HS-5 (cell line): Measurements from ENCODE around the gene ACOX2.

Experiments
- DNase-seq: peaks from one replicate; pipeline ENCODE4 v3.0.0-alpha.2; 2012; ENCODE audit warnings: low read depth

Gene ACOX2

GRCh38 chr3:58536501-58537411, at the start of gene ACOX2:
TSS of gene ACOX2 (minus strand) at chr3:58537190. CDS start at chr3:58535106, 2,084 bp downstream.
- DNase-seq = no peak

DNA sequence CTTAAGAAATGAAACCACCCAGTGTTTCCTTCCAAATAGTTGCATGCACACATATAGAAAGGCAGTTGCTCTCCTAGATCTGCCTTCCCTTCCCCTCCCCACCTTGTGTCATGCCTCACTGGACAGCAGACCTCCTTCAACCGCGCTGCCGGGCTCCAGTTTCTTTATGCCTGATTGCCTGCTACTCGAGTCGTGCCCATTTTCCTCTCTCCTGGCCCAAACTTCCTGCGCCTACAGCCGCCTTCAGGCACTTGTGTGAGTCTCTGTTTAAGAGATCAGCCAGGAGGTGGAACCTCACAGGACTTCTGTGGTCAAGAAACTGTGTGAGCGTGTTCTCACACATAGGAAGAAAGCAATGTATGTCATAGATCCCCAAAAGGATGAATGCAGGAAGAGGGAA, 49.0 kb upstream of the ACOX2 start:
- DNase-seq = no peak

- DNase-seq = no peak
These were observed 48.2 kb upstream of the ACOX2 start for GRCh38 chr3:58585005-58585786.

DNA sequence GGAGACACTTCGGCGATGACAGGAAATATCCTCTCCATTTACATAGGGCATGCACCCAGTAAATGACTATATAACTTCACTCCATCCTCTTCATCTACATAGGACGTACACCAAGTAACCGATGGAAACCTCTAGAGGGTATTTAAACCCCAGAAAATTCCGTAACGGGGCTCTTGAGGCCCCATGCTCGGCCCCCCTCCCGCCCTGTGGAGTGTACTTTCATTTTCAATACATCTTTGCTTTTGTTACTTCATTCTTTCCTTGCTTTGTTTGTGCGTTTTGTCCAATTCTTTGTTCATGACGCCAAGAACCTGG, 47.7 kb upstream of the ACOX2 start:
- no peak for DNase-seq

DNA sequence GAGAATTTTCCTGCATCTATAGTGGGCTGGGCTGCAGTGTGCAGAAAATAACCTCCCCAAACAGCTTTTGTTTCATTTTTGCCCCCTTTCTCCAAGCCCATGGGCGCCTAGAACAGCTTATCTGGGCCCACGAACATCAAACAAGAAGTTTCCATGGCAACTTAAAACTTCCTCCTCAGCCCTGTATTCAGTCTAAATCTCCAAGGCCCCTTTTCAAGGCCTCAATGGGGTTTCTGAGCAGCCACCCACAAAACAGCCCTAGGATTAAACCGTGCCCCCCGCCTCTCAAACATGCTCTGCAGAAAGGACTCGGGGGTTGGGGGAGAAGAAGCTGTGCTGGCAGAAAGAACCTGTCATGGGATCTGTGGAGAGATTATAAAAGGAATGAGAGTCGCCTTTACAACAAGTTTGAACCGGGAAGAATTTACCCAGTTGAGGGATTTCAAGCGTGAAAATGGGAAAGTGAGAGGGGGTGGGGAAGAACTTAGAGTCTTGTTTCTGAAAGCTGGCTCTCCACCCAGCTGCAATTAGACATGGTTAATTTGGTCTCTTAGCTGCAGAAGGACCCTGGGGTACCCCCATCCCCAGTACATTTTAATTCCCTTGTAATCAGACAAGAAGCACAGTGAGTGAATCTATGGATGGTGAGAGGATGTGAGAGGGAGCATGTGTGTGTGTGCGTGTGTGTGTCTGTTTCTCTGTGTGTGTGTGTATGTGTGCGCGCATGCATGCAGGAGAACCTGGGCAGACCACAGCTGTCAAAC, 44.5 kb upstream of the ACOX2 start:
- no peak for DNase-seq

DNA sequence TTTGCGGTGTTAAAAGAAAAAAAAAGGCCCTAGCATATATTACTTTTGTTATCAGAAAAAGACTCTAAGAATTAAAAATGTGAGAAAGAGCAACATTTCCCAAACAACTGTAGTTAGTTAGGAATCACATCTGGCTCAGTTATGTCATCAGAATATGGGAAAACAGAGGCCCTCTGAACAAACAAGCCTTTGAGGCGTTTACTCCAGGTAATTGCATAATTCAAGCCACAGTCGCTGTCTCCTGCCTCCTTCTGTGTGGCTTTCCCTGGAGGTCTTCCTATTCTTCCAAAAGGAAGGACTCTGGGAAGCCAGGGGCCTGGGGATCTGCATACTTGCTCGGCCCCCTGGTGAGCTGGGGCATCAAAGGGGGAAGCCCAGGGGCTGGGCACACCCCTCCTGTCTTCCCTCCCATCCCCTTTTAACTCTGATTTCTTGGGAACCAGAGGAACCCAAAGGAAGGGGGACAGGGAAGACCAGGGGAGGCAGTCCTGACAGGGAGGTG, 43.9 kb upstream of the ACOX2 start:
- DNase-seq = no peak

DNA sequence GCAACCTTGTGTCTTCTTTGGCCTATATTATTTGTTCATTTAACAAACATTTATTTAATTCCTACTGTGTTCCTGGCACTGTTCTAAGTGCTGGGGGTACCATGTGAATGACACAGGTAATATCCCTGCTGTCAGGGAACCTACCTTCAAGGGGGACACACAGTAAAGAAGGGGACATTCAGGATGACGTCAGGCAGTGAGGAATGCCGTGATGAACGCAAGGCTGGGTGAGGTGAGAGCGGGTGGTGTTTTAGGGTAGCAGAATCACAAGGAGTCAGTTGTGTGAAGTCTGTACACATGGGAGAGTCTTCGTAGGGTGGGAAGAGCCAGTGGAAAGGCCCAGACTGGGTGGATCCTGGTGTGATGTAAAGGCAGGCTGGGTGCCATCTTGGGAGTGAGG, 41.9 kb upstream of the ACOX2 start:
- DNase-seq = no peak

DNA sequence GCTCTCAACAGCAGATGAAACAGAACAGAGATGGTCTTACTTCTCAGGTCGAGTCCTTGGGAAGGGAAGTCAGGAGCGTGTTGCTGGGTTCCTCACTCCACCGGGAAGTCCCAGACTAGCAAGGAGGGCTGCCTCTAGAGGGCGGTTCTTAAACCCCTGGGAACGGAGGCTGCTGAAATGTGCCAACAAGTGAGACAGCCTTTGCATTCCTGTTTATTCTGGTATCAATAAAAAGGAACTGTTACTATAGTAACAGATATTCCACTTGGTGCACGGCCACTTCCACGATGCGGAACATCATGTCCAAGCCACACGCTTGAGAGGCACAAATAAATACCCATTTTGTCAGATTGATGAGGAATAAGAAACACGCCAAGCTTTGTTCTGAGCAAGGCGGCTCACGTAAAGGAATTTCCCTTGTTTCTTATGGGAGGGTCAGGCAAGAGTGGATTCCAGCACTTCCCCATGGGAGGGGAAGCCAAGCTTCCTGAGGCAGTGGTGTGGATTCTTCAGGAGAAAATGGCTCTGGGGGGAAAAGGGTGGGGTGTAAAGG, 40.4 kb upstream of the ACOX2 start, which contains the start of gene FAM107A:
TSS of gene FAM107A (minus strand) at position 123 of the 553 bp plus-strand sequence. CDS start 7,531 bp downstream, outside the sequence.
- DNase-seq = no peak

GRCh38 chr3:58576716-58577115, 39.7 kb upstream of the ACOX2 start:
- no peak for DNase-seq

GRCh38 chr3:58575971-58576652, 39.1 kb upstream of the ACOX2 start:
- DNase-seq = no peak

- no peak for DNase-seq
These were observed 37.7 kb upstream of the ACOX2 start for GRCh38 chr3:58574682-58575081.

DNA sequence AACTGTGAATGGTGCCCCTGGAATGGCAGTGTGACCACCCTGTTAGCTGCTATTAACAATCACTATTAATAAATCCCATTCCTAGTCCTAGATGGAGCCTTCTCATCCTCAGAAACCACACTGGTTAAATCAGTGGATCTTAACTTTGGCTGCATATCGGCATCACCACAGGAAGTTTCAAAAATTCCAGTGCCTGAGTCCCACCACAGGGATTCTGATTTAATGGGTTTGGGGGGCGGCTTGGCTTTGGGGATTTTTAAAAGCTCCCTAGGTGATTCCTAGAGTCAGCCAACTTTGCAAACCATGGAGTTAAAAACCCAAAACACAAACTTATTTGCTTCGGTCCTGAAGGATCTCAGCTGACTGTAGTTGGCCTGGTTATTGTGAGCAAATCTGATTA, 37.1 kb upstream of the ACOX2 start:
- DNase-seq = no peak

GRCh38 chr3:58573640-58574039, 36.6 kb upstream of the ACOX2 start:
- DNase-seq = no peak

DNA sequence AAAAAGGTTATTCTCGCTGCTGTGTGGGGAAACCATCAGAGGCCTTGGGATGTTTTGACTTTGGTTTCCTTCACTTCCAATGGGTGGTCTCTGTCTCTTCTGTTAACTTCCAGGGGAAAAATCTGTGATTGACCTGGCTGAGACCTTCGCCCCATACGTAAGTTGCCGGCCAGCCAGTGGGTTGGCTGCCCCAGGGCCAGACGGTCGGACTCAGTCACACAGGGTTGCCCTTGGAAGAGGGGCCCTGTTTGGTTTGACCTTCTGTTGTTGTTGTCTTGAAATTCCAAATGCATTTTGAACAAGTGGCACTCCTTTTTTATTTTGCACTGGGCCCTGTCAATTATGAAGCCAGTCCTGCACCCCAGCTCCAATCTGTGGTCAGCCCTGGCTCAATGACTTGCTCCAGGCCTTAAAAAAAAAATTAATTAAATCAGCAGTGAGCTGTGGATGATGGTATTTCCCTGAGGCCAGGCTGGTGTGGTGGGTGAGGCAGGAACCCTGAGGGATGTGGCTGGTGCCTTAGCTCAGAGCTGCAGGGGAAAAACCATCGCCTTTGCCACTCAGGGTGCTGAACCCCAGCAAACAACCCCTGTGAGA, 35.7 kb upstream of the ACOX2 start:
- DNase-seq = no peak

DNA sequence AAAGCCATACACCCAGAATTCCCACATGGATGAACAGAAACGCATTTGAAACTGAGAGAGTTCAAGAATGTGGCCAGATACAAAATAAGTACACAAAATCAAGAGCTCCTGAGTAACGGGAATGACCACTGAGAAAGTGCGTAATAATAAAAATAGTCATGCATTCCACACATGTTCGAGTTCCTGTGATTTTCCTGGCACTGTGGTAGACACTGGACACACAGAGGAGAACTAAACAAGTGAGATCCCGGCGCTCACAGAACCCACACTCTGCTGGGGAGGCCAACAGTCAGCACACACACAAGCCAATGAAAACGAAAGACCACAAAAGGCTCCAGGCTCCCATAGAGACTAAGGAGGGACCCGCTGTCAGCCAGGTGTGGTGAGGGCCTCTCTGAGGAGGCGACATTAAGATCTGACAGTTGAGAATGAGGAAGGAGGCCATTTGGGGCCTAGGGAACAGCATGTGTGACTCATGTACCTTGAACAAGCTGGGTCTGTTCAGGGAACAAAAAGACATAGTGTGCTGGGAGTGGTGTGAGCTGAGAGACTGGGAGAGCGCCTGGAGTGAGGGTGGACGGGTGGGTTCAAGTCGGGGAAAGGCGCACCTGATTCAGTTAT, 35.1 kb upstream of the ACOX2 start:
- no peak for DNase-seq

GRCh38 chr3:58570851-58571250, 33.9 kb upstream of the ACOX2 start:
- no peak for DNase-seq

DNA sequence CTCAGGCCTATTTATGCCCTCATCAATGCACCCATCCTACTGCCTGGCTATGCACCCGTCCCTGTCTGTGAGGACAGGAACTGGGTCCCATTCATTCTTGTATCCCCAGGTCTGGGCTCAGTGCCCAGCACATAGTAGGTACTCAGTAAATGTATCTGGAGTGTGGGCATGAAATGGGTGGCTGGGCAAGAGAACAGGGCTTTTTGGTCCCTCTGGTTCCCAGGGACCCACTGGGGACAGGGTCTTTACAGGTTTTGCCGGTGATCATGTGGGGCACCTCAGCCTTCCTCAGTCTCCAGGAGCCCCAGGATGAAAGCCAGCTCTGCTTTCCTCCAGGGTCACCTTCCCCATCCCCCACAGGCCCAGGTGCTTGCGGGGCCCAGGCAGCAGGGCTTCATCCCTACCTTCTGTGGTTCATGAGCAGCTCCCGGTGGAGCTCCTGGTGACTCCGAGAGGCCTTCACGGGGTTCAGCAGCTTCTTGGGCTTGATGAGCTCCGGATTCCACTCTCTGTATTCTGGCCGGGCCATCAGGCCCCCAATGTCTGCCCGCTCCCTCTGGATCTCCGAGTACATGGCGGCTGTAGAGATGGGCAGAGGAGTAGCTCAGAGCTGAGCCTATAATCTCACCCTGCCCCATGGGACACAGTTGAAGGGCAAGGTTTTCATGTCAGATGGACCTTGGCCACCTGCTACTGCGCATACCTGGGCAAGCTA, 32.5 kb upstream of the ACOX2 start:
- DNase-seq = no peak

DNA sequence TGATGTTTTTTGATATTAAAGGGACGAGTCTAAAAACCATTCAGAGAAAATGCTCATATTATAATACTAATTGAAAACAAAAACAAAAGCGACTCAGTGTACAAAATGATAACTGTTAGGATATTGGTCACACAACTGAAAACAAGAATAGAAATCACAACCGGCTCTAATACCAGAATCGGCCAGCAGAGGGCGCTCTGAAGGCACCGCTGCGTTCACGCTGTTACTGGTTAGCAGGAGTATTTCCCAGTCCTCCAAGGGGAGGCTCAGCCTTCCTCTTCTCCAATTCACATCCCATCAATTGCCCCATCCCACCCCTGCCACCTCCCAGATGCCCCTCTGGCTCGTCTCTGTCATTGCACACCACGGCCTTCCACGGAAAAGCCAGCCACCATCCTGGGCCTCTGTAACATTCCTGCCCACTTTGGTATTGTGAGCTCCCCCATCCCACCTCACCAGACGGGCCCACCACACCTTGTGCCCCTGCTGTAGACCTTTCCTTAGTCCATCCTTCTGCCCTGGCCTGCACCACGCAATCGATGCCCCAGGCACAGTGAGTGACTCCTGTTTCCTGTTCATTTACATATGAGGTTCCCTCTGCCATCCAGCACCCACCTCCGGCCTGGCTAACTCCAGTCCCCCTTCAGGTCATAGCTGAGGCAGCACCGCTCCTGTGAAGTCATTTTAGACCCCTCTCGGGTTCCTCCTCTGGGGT, 31.7 kb upstream of the ACOX2 start:
- DNase-seq = no peak

DNA sequence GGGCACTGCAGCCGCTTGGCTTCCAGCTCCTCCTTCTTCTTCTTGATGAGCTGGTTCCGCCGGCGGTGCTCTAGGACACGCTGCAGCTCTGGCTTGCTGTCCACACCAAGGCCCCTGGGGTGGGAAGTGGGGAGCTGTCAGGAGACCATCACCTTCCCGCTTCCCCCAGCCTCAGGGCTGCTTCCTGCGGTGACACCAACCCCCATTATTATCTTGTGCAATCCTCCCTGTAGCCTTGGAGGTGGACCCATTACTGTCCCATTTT, 30.2 kb upstream of the ACOX2 start:
- no peak for DNase-seq
